Omental fat pad (tissue), 4 donors: ENCODE results near the gene HEPACAM2. TPM values are rescaled to one million over a fixed set of nuclear protein-coding genes. Genes with fewer than 3 reads are reported as not detected.

Source experiments
- ATAC-seq: fragments of 150-250 bp; one replicate; pipeline ENCODE4 v1.9.1; 2016; ENCODE audit warnings: mild to moderate bottlenecking, moderate library complexity; ENCODE audit not compliant: low FRiP score
- DNase-seq: peaks from one replicate; pipeline ENCODE4 v3.0.0-alpha.2; 2019; ENCODE audit warnings: low spot score
- total RNA-seq, 4 donors: library from RNA; depleted of rRNA; stranded (reverse); fragments of >200 nt; gene quantifications; one replicate each; pipeline ENCODE4 v1.1.0, GENCODE V29; 2016
- TF ChIP-seq, protein P1 (sequence below), 3 donors: fragments of 450-650 bp; IDR thresholded peaks; one replicate each; pipeline ENCODE4 v1.5.1; 2016 to 2017; ENCODE audit warnings: antibody characterized with exemption in 3 of 3, mild to moderate bottlenecking in 3 of 3, moderate library complexity in 2 of 3

The HEPACAM2 gene
- total RNA-seq, 4 donors from 2014 or later: not detected

DNA sequence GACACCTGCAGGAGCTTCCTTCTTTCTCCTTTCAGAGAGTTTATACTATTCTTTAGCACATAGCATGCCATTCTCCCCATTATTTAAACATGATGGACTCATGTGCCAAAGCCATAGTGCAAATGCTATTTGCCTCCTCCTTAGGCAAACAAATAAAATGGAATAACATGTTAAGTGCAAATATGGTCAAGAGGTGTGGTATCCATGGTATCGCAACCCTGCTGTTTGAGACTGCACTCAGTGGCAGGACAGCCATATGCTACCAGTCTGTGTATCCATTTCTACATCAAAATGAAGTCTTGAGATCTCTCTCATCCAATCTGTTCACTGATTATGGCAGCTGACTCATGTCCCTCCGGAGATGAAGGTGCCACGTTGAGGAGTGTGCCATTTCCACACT lies 22.8 kb downstream of the HEPACAM2 start:
- ATAC-seq (no peak), DNase-seq (no peak)
- TF ChIP-seq, protein P1, sequence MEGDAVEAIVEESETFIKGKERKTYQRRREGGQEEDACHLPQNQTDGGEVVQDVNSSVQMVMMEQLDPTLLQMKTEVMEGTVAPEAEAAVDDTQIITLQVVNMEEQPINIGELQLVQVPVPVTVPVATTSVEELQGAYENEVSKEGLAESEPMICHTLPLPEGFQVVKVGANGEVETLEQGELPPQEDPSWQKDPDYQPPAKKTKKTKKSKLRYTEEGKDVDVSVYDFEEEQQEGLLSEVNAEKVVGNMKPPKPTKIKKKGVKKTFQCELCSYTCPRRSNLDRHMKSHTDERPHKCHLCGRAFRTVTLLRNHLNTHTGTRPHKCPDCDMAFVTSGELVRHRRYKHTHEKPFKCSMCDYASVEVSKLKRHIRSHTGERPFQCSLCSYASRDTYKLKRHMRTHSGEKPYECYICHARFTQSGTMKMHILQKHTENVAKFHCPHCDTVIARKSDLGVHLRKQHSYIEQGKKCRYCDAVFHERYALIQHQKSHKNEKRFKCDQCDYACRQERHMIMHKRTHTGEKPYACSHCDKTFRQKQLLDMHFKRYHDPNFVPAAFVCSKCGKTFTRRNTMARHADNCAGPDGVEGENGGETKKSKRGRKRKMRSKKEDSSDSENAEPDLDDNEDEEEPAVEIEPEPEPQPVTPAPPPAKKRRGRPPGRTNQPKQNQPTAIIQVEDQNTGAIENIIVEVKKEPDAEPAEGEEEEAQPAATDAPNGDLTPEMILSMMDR (IDR thresholded peaks at IDR 0.05): no peak

DNA sequence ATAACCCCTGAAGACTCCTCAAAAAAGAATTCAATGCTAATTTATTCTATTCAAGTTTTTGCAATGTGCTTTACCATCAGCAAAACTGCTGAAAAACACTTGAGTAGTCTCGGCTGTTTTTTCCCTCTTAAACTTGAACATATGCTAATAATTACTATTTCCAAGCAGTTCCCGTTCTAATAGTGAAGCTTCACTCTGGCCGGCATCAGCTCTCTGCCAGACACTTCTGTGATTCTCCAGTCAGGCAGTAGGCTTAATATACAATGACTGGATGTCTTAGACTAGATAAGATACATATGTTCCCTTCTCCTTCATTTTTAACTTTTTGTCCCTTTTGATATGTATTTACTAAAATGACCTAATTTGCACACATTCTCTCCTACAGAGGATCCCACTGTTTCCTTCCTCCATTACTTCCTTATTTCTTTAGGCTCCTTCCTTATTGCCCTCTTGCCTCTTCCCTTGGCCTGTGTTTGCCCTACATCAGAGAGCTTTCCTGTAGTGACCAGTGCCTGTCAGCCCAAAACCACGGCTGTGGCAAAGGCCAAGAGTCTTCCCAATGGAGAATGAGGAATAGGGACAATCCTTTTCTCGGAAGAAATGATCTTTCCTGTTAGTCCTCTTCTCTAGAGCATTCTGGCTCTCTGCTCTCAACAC lies 23.5 kb downstream of the HEPACAM2 start:
- TF ChIP-seq, protein P1 (IDR thresholded peaks at IDR 0.05): no peak
- DNase-seq (no peak), ATAC-seq (no peak)

DNA sequence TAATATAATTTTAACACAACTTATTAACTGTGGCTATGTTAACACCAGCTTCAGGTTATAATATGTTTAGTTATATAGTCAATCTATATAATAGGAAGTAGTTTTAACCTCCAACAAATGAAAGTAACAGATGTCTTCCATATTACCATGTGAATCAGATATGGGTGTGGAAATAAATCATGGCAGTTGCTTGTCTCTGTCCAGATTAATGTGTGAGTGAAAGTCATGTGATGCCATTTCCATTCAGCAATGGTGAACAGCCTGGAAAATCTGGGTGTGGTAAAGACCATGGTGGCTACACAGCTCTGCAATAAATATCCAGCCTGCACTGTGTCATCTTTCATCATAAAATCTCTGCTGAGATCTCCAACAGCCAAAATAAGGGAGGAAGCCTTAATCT lies 27.8 kb downstream of the HEPACAM2 start:
- TF ChIP-seq, protein P1 (IDR thresholded peaks at IDR 0.05): no peak
- DNase-seq (no peak), ATAC-seq (no peak)

DNA sequence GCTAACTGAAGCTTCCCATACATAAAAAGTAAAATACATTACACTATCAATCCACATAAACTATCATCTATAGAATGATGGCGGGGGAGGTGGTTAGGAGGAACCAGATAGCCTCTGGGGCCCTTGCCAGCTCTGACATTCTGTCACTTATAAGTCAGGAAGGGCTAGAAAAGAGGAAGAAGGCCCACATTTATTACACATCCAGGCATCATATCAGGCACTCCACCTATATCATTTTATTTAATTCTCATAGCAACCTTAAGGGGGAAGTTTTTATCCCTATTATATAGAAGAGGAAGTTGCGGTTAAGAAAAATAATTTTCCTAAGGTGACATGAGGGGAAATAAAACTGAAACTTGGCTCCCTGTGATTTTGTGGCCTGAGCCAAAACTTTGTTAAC lies 29.9 kb downstream of the HEPACAM2 start:
- TF ChIP-seq, protein P1 (IDR thresholded peaks at IDR 0.05): no peak
- ATAC-seq (no peak), DNase-seq (no peak)

DNA sequence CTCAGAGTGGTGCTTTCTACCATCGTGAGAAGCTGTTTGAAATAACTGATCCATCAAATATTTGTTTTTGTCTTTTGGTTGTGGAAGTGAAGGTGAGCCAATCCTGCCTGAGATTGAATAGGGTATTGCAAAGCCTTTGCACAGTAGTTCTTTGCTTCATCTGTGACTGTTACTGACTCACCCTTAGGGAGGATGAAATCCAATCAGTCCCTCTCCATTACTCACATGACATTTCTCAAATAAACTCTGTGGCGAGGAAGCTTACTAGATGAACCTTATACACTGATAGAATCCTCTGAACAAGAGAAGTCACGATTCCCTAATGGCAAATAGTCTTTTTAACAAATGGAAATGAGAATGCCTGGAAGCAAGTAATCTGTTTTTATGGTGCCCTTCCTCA lies 31.9 kb downstream of the HEPACAM2 start:
- TF ChIP-seq, protein P1 (IDR thresholded peaks at IDR 0.05): no peak
- ATAC-seq: no peak
- DNase-seq: no peak

DNA sequence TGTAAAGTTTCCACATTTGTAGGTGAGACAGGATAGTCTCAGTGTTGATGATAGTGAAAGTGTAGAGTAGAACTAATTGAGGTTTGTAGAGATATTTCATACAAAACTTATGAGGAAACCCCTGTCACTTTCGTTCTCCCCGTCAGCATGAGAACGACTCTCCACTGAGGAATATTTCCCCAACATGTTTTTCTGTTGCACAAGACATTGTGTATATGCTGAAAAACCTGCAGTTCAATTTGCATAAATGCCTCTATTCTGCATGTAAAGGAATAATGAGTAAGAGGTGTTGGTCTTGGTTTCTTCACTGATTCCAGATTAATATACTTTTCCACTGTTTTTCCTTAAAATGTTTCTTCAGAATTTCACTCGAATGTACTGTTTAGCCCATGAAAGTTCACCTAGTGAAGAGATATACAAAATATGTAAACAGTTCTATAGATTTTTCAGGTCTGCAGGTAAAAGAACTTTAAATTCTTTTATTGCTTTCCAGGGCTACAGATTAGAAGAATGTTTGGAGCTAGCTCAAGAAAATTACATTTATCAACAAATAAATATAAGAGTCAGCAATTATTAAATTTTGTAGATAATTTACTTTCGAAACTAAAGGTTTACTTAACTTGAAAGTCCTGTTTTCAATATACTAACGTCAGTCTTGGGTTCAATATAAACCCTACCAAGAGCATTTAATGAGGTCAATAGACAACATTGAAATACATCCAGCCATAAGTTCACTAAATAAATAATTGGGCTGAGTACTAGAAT lies 37.2 kb downstream of the HEPACAM2 start:
- DNase-seq: no peak
- TF ChIP-seq, protein P1 (IDR thresholded peaks at IDR 0.05): no peak
- no peak for ATAC-seq
